Measurements from ENCODE around the gene DDC.
"Not testable (repeated sequence)": the region's sequence is repeated elsewhere in the genome, so short reads cannot be mapped to it uniquely, and the experiment has no call there.

Gene DDC

GRCh38 chr7:50584793-50585408 is 19.7 kb upstream of the DDC start:
- no peak for TF ChIP-seq EZH2phosphoT487 (IDR thresholded peaks at IDR 0.05; ENCODE audit: borderline replicate concordance, low read length)
- H3K79me2 ChIP-seq (ENCODE audit: control insufficient read depth, low read length) = no peaks in the 10 kb centered on the region
- no peak overlapping the region for H3K27ac ChIP-seq (ENCODE audit: low read depth, low read length)
- H3K4me2 ChIP-seq (ENCODE audit: low read length) = no peak overlapping the region
- no peaks in the 10 kb centered on the region for H3K4me1 ChIP-seq (ENCODE audit: control insufficient read depth, low read length)
- no peaks in the 10 kb centered on the region for H3F3A ChIP-seq (ENCODE audit: control insufficient read depth, insufficient read depth)
- no peaks in the 10 kb centered on the region; the same call in 1 of the 2 replicates for H3K9me3 ChIP-seq (ENCODE audit: control insufficient read depth, insufficient read depth, low read length)
- H3K4me3 ChIP-seq (ENCODE audit: low read length) = no peak overlapping the region
- no peaks in the 10 kb centered on the region for H3K36me3 ChIP-seq (ENCODE audit: control insufficient read depth, low read length)
- H3K27me3 ChIP-seq (ENCODE audit: control insufficient read depth, low read length) = no peaks in the 10 kb centered on the region
- no peaks in the 10 kb centered on the region for H3K9me2 ChIP-seq (replicated peaks; ENCODE audit: control insufficient read depth, low read length)
- H4K20me1 ChIP-seq (ENCODE audit: control insufficient read depth, insufficient read depth, low read depth, low read length) = no peaks in the 10 kb centered on the region

GRCh38 chr7:50584386-50584785 is 19.2 kb upstream of the DDC start:
- H3K4me3 ChIP-seq (ENCODE audit: low read length) = no peak overlapping the region

DNA sequence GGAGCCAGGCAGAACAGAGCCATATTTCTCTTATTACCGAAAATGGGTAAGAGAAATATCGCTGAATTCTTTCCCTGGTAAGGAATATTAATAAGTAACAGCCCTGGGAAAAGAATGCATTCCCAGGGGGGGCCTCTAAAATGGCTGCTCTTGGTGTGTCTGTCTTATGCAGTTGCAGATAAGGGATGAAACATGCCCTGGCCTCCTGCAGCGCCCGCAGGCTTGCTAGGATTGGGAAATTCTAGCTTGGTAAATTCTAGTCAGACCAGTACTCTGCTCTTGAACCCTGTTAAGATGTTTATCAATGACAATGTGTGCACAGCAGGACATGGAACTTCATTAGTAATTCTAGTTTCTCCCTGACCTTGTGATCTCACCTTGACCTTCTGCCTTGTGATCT is 18.1 kb upstream of the DDC start:
- not testable (repeated sequence) for H3K4me2 ChIP-seq (ENCODE audit: low read length); H3K27me3 ChIP-seq (ENCODE audit: control insufficient read depth, low read length); H3K9me3 ChIP-seq (ENCODE audit: control insufficient read depth, insufficient read depth, low read length); H3K4me3 ChIP-seq (ENCODE audit: low read length); H3K27ac ChIP-seq (ENCODE audit: low read depth, low read length); H3K79me2 ChIP-seq (ENCODE audit: control insufficient read depth, low read length); H3F3A ChIP-seq (ENCODE audit: control insufficient read depth, insufficient read depth); H3K4me1 ChIP-seq (ENCODE audit: control insufficient read depth, low read length); H3K36me3 ChIP-seq (ENCODE audit: control insufficient read depth, low read length); H4K20me1 ChIP-seq (ENCODE audit: control insufficient read depth, insufficient read depth, low read depth, low read length); H3K9me2 ChIP-seq (replicated peaks; ENCODE audit: control insufficient read depth, low read length)

More at GRCh38 chr7:50584386-50584785, 19.2 kb upstream of the DDC start:
- Histone ChIP-seq H3K27ac (ENCODE audit: low read depth, low read length) (no peak overlapping the region), H3K9me3 (ENCODE audit: control insufficient read depth, insufficient read depth, low read length) (no peaks in the 10 kb centered on the region; the same call in 1 of the 2 replicates), H3K4me2 (ENCODE audit: low read length) (no peak overlapping the region), H3F3A (ENCODE audit: control insufficient read depth, insufficient read depth) (no peaks in the 10 kb centered on the region), H4K20me1 (ENCODE audit: control insufficient read depth, insufficient read depth, low read depth, low read length) (no peaks in the 10 kb centered on the region), H3K9me2 (replicated peaks; ENCODE audit: control insufficient read depth, low read length) (no peaks in the 10 kb centered on the region), H3K79me2 (ENCODE audit: control insufficient read depth, low read length) (no peaks in the 10 kb centered on the region), H3K4me1 (ENCODE audit: control insufficient read depth, low read length) (no peaks in the 10 kb centered on the region), H3K27me3 (ENCODE audit: control insufficient read depth, low read length) (no peaks in the 10 kb centered on the region), H3K36me3 (ENCODE audit: control insufficient read depth, low read length) (no peaks in the 10 kb centered on the region)
- TF ChIP-seq, protein P1, sequence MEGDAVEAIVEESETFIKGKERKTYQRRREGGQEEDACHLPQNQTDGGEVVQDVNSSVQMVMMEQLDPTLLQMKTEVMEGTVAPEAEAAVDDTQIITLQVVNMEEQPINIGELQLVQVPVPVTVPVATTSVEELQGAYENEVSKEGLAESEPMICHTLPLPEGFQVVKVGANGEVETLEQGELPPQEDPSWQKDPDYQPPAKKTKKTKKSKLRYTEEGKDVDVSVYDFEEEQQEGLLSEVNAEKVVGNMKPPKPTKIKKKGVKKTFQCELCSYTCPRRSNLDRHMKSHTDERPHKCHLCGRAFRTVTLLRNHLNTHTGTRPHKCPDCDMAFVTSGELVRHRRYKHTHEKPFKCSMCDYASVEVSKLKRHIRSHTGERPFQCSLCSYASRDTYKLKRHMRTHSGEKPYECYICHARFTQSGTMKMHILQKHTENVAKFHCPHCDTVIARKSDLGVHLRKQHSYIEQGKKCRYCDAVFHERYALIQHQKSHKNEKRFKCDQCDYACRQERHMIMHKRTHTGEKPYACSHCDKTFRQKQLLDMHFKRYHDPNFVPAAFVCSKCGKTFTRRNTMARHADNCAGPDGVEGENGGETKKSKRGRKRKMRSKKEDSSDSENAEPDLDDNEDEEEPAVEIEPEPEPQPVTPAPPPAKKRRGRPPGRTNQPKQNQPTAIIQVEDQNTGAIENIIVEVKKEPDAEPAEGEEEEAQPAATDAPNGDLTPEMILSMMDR (IDR thresholded peaks at IDR 0.05; ENCODE audit: low read depth, low read length, poor library complexity, severe bottlenecking) = no peak

DNA sequence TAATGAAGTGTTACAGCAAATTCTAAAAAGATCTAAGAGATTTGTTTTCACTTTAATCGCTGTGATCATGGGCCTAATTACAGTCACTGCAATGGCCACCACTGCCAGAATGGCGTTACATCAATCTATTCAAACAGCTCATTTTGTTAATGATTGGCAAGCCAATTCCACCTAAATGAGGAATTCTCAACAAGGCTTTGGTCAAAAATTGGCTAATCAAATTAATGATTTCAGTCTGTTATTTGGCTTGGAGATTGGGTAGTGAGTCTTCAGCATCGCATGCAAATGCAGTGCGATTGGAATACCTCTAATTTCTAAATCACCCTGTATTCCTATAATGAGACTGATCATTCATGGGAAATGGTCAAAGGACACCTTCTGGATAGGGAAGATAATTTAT is 17.1 kb upstream of the DDC start:
- H3K27me3 ChIP-seq (ENCODE audit: control insufficient read depth, low read length); H3K27ac ChIP-seq (ENCODE audit: low read depth, low read length); H3K36me3 ChIP-seq (ENCODE audit: control insufficient read depth, low read length); H3K9me2 ChIP-seq (replicated peaks; ENCODE audit: control insufficient read depth, low read length); H3K9me3 ChIP-seq (ENCODE audit: control insufficient read depth, insufficient read depth, low read length); H3K4me2 ChIP-seq (ENCODE audit: low read length); H3K4me1 ChIP-seq (ENCODE audit: control insufficient read depth, low read length); H3K4me3 ChIP-seq (ENCODE audit: low read length); H3F3A ChIP-seq (ENCODE audit: control insufficient read depth, insufficient read depth); H3K79me2 ChIP-seq (ENCODE audit: control insufficient read depth, low read length); H4K20me1 ChIP-seq (ENCODE audit: control insufficient read depth, insufficient read depth, low read depth, low read length): not testable (repeated sequence)

- not testable (repeated sequence) for H4K20me1 ChIP-seq (ENCODE audit: control insufficient read depth, insufficient read depth, low read depth, low read length); H3K4me2 ChIP-seq (ENCODE audit: low read length); H3K9me3 ChIP-seq (ENCODE audit: control insufficient read depth, insufficient read depth, low read length); H3K4me1 ChIP-seq (ENCODE audit: control insufficient read depth, low read length); H3F3A ChIP-seq (ENCODE audit: control insufficient read depth, insufficient read depth); H3K79me2 ChIP-seq (ENCODE audit: control insufficient read depth, low read length); H3K9me2 ChIP-seq (replicated peaks; ENCODE audit: control insufficient read depth, low read length); H3K27ac ChIP-seq (ENCODE audit: low read depth, low read length); H3K4me3 ChIP-seq (ENCODE audit: low read length); H3K36me3 ChIP-seq (ENCODE audit: control insufficient read depth, low read length); H3K27me3 ChIP-seq (ENCODE audit: control insufficient read depth, low read length)
Observed at GRCh38 chr7:50580666-50581065, 15.5 kb upstream of the DDC start.
